ENCODE data around the gene DAAM2.

DNA sequence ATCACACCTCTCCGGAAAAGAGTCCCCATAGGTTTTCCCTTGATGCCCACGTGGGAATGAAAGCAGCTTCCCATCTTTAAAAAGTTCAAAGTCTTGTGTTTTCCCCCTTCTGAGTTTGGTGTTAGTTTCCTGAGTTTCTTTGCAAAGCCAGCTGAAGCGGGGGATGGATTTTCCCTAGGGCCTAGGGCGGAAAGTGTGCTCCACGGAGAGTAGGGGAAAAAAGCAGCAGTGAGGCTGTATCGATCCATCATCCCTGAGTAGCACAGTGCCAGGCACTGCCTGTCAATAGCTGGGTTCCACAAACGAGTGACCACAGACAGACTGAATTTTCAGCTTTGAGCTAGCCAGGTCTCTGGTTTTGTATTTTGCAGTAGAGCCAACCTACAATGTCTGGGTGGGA lies 1.3 kb downstream of the DAAM2 start:
- TF ChIP-seq, protein P1, sequence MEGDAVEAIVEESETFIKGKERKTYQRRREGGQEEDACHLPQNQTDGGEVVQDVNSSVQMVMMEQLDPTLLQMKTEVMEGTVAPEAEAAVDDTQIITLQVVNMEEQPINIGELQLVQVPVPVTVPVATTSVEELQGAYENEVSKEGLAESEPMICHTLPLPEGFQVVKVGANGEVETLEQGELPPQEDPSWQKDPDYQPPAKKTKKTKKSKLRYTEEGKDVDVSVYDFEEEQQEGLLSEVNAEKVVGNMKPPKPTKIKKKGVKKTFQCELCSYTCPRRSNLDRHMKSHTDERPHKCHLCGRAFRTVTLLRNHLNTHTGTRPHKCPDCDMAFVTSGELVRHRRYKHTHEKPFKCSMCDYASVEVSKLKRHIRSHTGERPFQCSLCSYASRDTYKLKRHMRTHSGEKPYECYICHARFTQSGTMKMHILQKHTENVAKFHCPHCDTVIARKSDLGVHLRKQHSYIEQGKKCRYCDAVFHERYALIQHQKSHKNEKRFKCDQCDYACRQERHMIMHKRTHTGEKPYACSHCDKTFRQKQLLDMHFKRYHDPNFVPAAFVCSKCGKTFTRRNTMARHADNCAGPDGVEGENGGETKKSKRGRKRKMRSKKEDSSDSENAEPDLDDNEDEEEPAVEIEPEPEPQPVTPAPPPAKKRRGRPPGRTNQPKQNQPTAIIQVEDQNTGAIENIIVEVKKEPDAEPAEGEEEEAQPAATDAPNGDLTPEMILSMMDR (IDR thresholded peaks at IDR 0.05) = no peak
- no peak for TF ChIP-seq POLR2A (IDR thresholded peaks at IDR 0.05)

All from esophagus squamous epithelium (tissue), 4 donors.